Fibroblast of the aortic adventitia (primary cell): ENCODE results near the gene CEP85L. TPM values are rescaled to one million over a fixed set of nuclear protein-coding genes. Genes with fewer than 3 reads are reported as not detected.

Source experiments
- DNase-seq: peaks from one replicate; pipeline ENCODE4 v3.0.0-alpha.2; 2010; ENCODE audit warnings: low read depth
- H3K4me3 ChIP-seq: 2 replicates; pipeline ENCODE4 v1.5.1; 2011; ENCODE audit warnings: low read depth, mild to moderate bottlenecking, control low read depth, low read length, moderate library complexity
- total RNA-seq: library from RNA; depleted of rRNA; stranded (reverse); fragments of >200 nt; gene quantifications from 2 replicates; pipeline ENCODE4 v1.2.3, GENCODE V29; 2012; ENCODE audit warnings: low replicate concordance
- TF ChIP-seq, protein P1 (sequence below): IDR thresholded peaks from 2 replicates; pipeline ENCODE4 v1.5.1; 2011; ENCODE audit warnings: mild to moderate bottlenecking, low read length, control low read depth, inconsistent platforms; ENCODE audit not compliant: insufficient read depth

CEP85L gene
- total RNA-seq, 1 donor: 17.1 TPM

DNA sequence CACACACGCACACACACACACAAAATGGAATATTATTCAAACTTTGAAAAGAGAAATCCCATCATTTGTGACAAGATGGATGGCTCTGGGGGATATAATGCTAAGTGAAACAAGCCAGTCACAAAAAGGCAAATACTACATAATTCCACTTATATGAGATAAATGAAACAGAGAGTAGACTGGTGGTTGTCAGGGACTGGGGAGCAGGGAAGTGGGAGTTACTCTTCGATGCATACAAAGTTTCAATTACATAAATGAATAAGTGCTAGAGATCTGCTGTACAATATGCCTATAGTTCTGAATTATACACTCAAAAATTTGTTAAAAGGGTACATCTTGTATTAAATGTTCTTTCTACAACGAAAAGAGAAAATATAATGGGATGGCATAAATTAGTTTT is 161.4 kb downstream of the CEP85L start:
- TF ChIP-seq, protein P1, sequence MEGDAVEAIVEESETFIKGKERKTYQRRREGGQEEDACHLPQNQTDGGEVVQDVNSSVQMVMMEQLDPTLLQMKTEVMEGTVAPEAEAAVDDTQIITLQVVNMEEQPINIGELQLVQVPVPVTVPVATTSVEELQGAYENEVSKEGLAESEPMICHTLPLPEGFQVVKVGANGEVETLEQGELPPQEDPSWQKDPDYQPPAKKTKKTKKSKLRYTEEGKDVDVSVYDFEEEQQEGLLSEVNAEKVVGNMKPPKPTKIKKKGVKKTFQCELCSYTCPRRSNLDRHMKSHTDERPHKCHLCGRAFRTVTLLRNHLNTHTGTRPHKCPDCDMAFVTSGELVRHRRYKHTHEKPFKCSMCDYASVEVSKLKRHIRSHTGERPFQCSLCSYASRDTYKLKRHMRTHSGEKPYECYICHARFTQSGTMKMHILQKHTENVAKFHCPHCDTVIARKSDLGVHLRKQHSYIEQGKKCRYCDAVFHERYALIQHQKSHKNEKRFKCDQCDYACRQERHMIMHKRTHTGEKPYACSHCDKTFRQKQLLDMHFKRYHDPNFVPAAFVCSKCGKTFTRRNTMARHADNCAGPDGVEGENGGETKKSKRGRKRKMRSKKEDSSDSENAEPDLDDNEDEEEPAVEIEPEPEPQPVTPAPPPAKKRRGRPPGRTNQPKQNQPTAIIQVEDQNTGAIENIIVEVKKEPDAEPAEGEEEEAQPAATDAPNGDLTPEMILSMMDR: no peak
- DNase-seq: no peak
- no peak overlapping the region for H3K4me3 ChIP-seq

DNA sequence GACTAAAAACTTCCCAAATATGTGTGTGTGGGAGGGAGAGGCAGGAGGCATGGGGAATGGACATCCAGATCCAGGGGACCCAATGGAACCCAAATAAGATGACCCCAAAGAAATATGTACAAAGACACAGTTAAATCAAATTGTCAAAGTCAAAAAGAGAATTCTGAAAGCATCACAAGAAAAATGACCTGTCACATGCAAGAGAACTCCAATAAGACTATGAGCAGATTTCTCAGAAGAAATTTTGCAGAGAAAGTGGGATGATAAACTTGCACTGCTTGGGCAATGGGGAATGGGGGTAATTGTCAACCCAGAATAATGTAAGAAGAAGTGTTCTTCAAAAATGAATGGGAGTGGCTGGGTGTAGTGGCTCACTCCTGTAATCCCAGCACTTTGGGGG is 162.8 kb downstream of the CEP85L start:
- TF ChIP-seq, protein P1: no peak
- DNase-seq: no peak
- H3K4me3 ChIP-seq: no peak overlapping the region

DNA sequence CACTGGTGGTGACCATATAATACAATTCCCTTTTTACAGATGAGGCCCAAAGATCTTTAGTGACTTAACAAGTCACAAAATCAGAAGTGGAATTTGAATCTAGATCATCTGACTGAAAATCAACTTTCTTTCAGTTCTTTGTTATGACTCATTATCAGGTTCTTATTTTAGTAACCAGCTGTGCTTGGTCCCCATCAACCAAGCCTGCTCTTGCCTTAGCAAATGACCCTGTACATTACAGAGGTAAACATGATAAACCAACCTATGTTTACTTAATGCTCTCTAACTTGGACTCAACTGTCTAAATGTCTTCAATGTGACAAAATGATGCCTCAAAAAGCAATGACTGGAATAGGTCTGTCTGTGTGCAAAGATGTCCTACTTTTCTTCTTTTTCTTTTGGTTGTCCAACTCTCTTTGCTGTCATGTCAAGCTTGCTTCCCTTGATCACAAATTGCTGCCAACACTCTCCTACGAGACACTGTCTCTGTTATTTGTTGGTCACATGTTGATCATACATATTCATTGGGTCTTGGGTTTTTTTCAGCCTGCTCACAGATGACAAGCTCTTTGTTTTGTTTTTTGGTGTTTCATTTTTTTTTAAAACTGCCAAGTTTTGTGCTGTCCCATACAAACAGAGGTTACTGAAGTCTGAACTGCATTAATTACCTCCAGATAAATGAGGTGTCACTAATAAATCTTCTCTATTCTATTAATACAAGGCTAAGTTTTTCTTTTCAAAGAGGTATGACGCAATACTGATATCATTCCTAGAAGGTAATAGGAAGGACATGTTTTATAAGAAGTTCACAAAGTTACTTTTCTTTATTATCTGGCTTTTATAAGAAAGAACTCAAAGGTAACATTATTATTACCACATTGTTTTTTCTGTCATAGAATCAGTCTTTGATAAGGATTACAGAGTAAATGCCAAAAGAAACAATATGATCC is 165.5 kb downstream of the CEP85L start:
- TF ChIP-seq, protein P1: no peak
- DNase-seq: peak; percentile 17
- H3K4me3 ChIP-seq: no peak overlapping the region

DNA sequence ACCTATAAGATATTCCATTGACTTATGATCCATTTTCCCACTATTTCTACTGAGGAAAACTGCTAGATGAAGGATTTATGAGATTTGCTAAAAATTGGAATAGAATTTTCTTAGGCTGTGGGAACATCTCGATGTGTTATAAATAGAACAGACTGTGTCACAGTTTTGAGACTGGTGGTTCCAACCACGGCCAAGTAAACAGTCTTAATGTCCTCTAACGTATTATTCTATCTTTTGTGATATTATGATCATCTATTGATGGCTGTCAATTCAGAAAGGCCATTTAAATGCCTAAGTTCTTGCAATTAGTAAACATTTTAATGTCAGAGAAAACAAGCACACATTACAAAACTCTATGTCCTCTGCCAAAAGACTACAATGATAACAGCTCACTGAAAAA is 174.8 kb downstream of the CEP85L start:
- TF ChIP-seq, protein P1: no peak
- DNase-seq: no peak

DNA sequence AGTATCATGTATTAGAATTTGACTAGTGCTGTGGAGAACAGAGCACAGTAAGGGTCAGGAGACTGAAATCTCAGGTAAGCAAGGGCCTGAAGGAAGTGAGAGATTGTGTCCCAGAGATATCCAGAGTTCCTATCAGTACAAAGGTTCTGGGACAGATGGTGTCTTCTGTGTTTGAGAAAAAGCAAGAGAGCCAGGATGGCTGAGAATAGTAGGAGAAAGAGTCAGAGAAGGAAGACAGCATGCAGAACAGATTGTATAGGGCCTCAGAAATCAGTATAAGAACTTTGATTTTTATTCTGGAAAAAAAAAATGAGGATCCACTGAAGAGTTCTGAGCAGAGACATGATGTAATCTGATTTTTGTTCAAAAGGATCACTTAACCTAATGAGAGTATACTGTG is 178.1 kb downstream of the CEP85L start:
- DNase-seq: no peak
- no peak overlapping the region for H3K4me3 ChIP-seq
- TF ChIP-seq, protein P1: no peak

More for the DNA sequence above, 174.8 kb downstream of the CEP85L start:
- H3K4me3 ChIP-seq: no peak overlapping the region

DNA sequence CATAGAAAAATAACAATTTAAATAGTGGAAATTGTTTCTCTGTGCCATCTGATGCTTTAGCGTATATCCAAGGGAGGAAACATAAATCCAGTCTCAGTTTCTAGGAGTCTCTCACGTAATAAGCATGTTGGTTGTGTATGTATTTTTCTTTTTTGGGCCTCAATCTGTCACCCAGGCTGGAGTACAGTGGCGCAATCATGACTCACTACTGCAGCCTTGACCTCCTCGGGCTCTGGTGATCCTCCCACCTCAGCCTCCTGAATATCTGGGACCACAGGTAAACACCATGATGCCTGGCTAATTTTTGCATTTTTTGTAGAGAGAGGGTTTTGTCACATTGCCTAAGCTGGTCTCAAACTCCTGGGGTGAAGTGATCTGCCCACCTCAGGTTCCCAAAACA is 181.9 kb downstream of the CEP85L start:
- TF ChIP-seq, protein P1: no peak
- no peak for DNase-seq

More for the DNA sequence above, 181.9 kb downstream of the CEP85L start:
- no peak overlapping the region for H3K4me3 ChIP-seq
